Astrocyte of the cerebellum (primary cell): ENCODE results near the gene ZMIZ1.
A peak's percentile ranks its signal among the peaks of the same experiment; 100 is the strongest.

Source experiments
- DNase-seq: peaks from one replicate; pipeline ENCODE4 v3.0.0-alpha.2; 2011; ENCODE audit warnings: low read depth
- H3K4me3 ChIP-seq: 2 replicates; pipeline ENCODE4 v1.5.1; 2011; ENCODE audit warnings: mild to moderate bottlenecking, low read depth, low read length, moderate library complexity
- in situ Hi-C: cut with HindIII; loops from 2 replicates; pipeline ENCODE4 v1.10.0; 2017; ENCODE audit warnings: low sequenced_read_pairs
- TF ChIP-seq, protein P1 (sequence below): IDR thresholded peaks from 2 replicates; pipeline ENCODE4 v1.5.1; 2012; ENCODE audit warnings: low read length, low read depth, moderate library complexity, mild to moderate bottlenecking; ENCODE audit errors: missing control alignments

Gene ZMIZ1

DNA sequence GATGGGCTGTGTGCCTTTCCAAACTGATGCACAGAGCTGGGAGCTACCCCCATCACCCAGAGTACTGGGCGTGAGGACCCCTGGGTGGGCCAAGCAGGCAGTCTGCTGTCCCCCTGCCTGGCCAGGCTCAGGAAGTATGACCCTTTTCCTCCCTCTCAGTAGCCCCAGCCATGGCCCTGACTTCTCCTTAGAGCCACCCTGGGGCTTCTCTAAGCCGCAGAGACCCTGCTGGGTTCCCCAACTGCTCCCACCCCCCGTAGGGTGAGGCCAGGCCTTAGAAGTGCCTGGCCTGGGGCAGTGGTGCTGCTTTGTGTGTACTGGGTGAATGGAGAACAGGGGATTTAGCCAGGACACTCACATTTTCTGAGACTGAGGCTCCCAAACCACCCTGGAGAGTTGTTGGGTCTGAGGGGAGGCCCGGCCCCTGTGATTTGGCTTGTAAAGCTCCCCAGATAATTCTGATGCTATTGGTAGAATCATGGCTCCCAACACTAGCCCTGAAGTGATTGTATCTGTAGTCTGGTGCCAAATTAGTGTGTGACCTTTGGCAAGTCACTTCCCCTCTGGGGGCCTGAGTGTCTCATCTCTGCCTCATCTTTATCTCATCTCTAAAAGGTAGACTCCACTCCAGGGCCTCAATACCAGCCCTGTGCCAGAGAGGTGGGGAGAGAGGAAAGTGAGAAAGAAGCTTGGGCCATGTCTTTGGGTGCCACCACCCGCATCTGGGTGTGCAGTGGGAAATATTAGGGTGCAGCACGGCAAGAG, 178.8 kb downstream of the ZMIZ1 start:
- DNase-seq = no peak
- in situ Hi-C loops = no loop called here
- TF ChIP-seq, protein P1, sequence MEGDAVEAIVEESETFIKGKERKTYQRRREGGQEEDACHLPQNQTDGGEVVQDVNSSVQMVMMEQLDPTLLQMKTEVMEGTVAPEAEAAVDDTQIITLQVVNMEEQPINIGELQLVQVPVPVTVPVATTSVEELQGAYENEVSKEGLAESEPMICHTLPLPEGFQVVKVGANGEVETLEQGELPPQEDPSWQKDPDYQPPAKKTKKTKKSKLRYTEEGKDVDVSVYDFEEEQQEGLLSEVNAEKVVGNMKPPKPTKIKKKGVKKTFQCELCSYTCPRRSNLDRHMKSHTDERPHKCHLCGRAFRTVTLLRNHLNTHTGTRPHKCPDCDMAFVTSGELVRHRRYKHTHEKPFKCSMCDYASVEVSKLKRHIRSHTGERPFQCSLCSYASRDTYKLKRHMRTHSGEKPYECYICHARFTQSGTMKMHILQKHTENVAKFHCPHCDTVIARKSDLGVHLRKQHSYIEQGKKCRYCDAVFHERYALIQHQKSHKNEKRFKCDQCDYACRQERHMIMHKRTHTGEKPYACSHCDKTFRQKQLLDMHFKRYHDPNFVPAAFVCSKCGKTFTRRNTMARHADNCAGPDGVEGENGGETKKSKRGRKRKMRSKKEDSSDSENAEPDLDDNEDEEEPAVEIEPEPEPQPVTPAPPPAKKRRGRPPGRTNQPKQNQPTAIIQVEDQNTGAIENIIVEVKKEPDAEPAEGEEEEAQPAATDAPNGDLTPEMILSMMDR = no peak
- no peak overlapping the region for H3K4me3 ChIP-seq

DNA sequence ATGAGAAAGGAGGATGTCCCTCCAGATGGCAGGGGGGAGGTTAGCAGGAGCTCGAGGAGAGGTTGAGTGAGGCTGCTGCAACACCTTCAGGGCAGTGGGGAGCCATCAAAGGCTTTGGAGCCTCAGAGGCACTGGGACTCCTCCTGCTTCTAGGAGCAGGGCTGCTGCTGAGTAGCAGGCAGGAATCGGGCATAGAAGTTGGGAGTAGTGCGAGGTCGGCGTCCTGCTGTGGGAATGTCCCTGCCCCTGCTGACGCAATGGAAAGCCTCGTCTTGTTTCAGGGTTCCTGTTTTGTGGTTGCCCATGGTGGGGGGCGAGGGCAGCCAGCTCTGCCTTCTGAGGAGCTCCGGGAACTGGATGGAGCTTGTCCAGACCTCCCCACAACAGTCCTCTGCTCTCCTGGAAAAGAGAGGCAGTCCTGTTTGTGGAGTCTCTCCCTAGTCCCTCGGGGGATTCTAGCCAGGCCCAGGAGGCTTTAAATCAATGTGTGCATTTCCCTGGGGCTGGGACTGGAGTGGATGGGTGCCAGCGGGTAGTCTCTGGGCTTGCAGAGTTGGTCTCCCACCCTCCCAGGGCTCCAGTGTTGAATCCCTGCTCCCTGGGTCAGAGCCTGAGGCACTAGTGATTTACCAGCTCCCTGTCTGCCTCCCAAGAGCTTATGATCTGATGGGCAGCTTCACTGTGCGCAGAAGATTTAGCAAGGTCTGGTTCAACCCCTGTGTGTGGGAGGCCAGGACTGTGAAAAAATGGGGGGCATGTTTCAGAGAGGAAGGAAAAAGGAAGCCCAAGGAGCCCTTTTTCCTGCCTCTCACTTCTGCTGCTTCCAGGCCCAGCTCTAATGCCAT, 179.8 kb downstream of the ZMIZ1 start:
- peak; percentile 95 for DNase-seq
- TF ChIP-seq, protein P1 = no peak
- in situ Hi-C loops = no loop called here
- H3K4me3 ChIP-seq = no peak overlapping the region

DNA sequence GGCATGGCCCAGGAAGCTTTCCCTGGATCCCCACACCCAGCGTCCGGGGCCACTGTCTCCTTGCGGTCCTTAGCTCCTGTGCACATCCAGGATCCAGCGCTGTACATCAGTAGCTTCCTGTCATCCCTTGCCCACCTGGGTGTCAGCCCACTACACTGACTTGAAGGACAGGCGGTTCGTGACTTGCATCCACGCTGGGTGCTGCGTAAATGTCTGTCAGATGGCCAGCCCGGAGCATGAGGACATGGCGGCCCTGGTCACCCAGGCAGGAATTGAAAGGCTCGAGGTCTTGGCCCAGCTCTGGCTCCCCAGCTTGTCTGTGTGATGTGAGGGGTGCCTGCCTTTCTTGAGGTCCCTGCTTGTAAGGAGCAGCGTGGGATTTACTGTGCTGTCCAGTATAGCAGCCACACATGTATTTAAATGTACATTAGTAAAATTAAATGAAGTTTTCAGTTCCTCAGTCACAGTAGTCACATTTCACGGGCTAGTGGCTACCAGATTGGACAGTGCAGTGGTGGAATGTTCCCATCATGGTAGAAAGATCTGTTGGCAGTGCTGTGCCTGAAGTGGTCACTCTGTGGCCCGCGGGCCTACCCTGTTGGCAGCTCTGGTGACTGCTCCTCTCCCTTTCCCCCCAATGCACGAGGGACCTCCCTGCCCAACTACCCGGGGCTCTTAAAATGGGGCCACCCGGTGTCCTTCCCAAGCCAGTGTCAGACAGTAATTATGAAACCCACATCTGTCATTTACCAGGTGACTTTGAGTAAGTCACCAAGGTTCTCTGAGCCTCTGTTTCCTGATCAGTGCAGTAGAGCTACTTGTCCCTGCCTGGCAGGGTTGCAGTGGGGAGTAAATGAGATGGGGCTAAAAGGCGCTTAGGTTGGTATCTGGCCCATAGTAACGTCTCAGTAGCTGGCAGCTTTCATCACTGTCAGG, 180.7 kb downstream of the ZMIZ1 start:
- DNase-seq = no peak
- in situ Hi-C loops = no loop called here
- TF ChIP-seq, protein P1 = no peak
- no peak overlapping the region for H3K4me3 ChIP-seq

DNA sequence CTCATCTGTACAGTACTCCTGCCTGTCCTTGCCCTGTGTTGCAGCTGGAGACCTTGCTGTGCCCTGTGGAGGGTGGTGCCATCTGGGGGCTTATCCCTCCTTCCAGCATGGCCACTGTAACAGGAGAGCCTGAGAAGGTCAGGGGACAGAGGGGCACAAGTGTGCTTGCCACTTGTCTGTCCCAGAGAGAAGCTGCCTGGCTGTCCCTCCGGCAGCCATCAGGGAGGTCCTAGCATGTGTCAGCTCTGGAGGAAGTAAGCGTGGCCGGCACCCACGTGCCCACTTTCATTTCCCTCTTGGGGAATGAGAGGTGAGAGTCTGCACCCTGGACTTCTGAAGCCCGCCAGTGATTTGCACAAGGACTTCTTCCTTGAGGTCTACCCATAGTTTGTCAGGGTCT, 181.5 kb downstream of the ZMIZ1 start:
- TF ChIP-seq, protein P1 = no peak
- H3K4me3 ChIP-seq = no peak overlapping the region
- in situ Hi-C loops = no loop called here
- no peak for DNase-seq

DNA sequence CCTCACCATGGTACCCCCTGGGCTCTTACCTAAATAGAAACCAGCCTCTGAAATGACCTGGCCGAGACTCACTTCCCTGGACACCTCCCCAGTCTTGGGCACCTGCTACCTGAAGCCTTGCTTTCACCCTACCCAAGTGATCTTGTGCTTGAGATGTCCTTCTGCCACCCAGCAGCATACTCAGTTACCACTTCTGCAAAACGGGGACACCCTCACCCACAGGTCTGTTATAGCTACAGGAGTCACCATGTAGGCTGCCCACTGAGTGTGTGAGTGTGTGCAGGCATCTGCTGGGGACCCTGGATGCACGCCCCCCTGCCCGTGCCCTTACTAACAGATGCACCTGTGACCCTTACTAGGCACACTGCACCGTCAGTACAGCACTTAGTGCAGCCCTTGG, 183.7 kb downstream of the ZMIZ1 start:
- no peak overlapping the region for H3K4me3 ChIP-seq
- TF ChIP-seq, protein P1 = no peak
- DNase-seq = no peak
- in situ Hi-C loops = no loop called here

DNA sequence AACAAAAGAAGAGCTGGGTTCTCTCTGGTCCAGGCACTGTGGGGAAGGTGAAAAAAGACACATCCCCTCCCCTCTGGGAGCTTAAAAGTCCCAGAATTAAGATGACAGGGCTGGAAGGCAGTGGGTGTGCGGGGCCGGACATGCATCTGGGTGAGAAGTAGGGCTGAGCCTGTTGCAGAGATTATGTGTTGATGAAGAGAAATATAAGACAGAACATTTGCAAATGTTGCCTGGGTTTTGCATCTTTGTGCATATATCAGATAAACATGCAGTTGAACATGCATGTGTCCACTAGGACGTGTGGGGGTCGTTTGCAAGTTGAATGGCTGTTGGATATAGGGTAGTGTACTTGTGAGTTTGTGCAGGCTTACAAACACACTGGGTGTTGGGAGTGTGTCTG, 184.2 kb downstream of the ZMIZ1 start:
- DNase-seq = no peak
- in situ Hi-C loops = no loop called here
- TF ChIP-seq, protein P1 = no peak
- H3K4me3 ChIP-seq = no peak overlapping the region
